ENCODE results near the gene TXK. TPM values are rescaled to one million over a fixed set of nuclear protein-coding genes. Genes with fewer than 3 reads are reported as not detected.

Gene TXK
- total RNA-seq, 1 experiment from 2014 or later, result not detected

GRCh38 chr4:48114412-48114811, 19.6 kb downstream of the TXK start:
- in situ Hi-C loops (cut with HindIII; ENCODE audit: low pct_unique_long_range_greater_than_20kb, low sequenced_read_pairs), result no loop called here
- no peak for DNase-seq (ENCODE audit: low read depth, low spot score)

GRCh38 chr4:48112017-48112667, 21.9 kb downstream of the TXK start:
- in situ Hi-C loops (cut with HindIII; ENCODE audit: low pct_unique_long_range_greater_than_20kb, low sequenced_read_pairs), result no loop called here
- no peak for DNase-seq (ENCODE audit: low read depth, low spot score)

GRCh38 chr4:48110452-48110978, 23.5 kb downstream of the TXK start:
- no peak for DNase-seq (ENCODE audit: low read depth, low spot score)
- in situ Hi-C loops (cut with HindIII; ENCODE audit: low pct_unique_long_range_greater_than_20kb, low sequenced_read_pairs), result no loop called here

GRCh38 chr4:48109413-48110263, 24.4 kb downstream of the TXK start:
- in situ Hi-C loops (cut with HindIII; ENCODE audit: low pct_unique_long_range_greater_than_20kb, low sequenced_read_pairs), result no loop called here
- DNase-seq (ENCODE audit: low read depth, low spot score), result peak; percentile 69

- in situ Hi-C loops (cut with HindIII; ENCODE audit: low pct_unique_long_range_greater_than_20kb, low sequenced_read_pairs), result no loop called here
- no peak for DNase-seq (ENCODE audit: low read depth, low spot score)
Observed at GRCh38 chr4:48108309-48109073, 25.6 kb downstream of the TXK start.

GRCh38 chr4:48105230-48105629, 28.8 kb downstream of the TXK start:
- in situ Hi-C loops (cut with HindIII; ENCODE audit: low pct_unique_long_range_greater_than_20kb, low sequenced_read_pairs), result no loop called here
- DNase-seq (ENCODE audit: low read depth, low spot score), result no peak

- in situ Hi-C loops (cut with HindIII; ENCODE audit: low pct_unique_long_range_greater_than_20kb, low sequenced_read_pairs), result no loop called here
- DNase-seq (ENCODE audit: low read depth, low spot score), result no peak
Observed at GRCh38 chr4:48103483-48104139, 30.4 kb downstream of the TXK start.

GRCh38 chr4:48102303-48102702, 31.7 kb downstream of the TXK start:
- in situ Hi-C loops (cut with HindIII; ENCODE audit: low pct_unique_long_range_greater_than_20kb, low sequenced_read_pairs), result no loop called here

GRCh38 chr4:48100256-48100655, 33.8 kb downstream of the TXK start:
- in situ Hi-C loops (cut with HindIII; ENCODE audit: low pct_unique_long_range_greater_than_20kb, low sequenced_read_pairs), result no loop called here
- DNase-seq (ENCODE audit: low read depth, low spot score), result no peak

More at GRCh38 chr4:48102303-48102702, 31.7 kb downstream of the TXK start:
- DNase-seq (ENCODE audit: low read depth, low spot score), result no peak

GRCh38 chr4:48095441-48095840, 38.6 kb downstream of the TXK start:
- no peak for DNase-seq (ENCODE audit: low read depth, low spot score)
- in situ Hi-C loops (cut with HindIII; ENCODE audit: low pct_unique_long_range_greater_than_20kb, low sequenced_read_pairs), result no loop called here

- DNase-seq (ENCODE audit: low read depth, low spot score), result no peak
- in situ Hi-C loops (cut with HindIII; ENCODE audit: low pct_unique_long_range_greater_than_20kb, low sequenced_read_pairs), result no loop called here
Observed at GRCh38 chr4:48093991-48094416, 40.0 kb downstream of the TXK start.

- in situ Hi-C loops (cut with HindIII; ENCODE audit: low pct_unique_long_range_greater_than_20kb, low sequenced_read_pairs), result no loop called here
- no peak for DNase-seq (ENCODE audit: low read depth, low spot score)
Observed at GRCh38 chr4:48090621-48091020, 43.4 kb downstream of the TXK start.

GRCh38 chr4:48085821-48086589, 48.0 kb downstream of the TXK start:
- DNase-seq (ENCODE audit: low read depth, low spot score), result no peak
- in situ Hi-C loops (cut with HindIII; ENCODE audit: low pct_unique_long_range_greater_than_20kb, low sequenced_read_pairs), result no loop called here

- in situ Hi-C loops (cut with HindIII; ENCODE audit: low pct_unique_long_range_greater_than_20kb, low sequenced_read_pairs), result no loop called here
- DNase-seq (ENCODE audit: low read depth, low spot score), result no peak
Observed at GRCh38 chr4:48082956-48083355, 51.1 kb downstream of the TXK start.

GRCh38 chr4:48081196-48081595, 52.9 kb downstream of the TXK start:
- in situ Hi-C loops (cut with HindIII; ENCODE audit: low pct_unique_long_range_greater_than_20kb, low sequenced_read_pairs), result no loop called here
- DNase-seq (ENCODE audit: low read depth, low spot score), result no peak

GRCh38 chr4:48079972-48080391, 54.1 kb downstream of the TXK start:
- no peak for DNase-seq (ENCODE audit: low read depth, low spot score)
- in situ Hi-C loops (cut with HindIII; ENCODE audit: low pct_unique_long_range_greater_than_20kb, low sequenced_read_pairs), result no loop called here
